ENCODE measurements around the gene XKR3.
"Not testable (repeated sequence)": the region's sequence is repeated elsewhere in the genome, so short reads cannot be mapped to it uniquely, and the experiment has no call there.

The XKR3 gene

DNA sequence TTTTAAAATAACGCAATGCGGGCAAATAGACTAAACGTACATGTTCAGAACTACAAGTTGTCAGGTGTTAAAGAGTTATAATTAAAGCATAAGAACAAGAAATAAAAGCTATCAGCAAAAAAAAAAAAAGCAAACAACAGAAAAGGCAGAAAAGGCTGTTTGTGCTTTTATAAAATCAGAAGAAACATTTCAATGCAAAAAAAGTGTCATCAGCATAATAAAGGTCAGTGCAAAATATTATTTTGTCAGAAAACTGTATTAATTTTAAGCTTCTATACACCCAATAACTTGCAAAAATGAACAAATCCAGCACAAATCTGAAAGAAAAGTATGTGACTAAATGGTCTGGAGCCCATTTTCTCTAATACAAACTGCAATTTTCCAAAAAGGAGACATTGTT is 23.6 kb downstream of the XKR3 start:
- H3K4me3 ChIP-seq (ENCODE audit: low read depth, low read length), result no peak overlapping the region
- DNase-seq (ENCODE audit: low read depth, low spot score), result no peak
- CTCF ChIA-PET, result no interaction called here
- POLR2A ChIA-PET, result no interaction called here
- TF ChIP-seq CTCF (IDR thresholded peaks at IDR 0.05; ENCODE audit: insufficient read depth, low read length, missing control alignments), result no peak

- POLR2A ChIA-PET, result no interaction called here
- TF ChIP-seq CTCF (IDR thresholded peaks at IDR 0.05; ENCODE audit: insufficient read depth, low read length, missing control alignments), result no peak
- DNase-seq (ENCODE audit: low read depth, low spot score), result no peak
- H3K4me3 ChIP-seq (ENCODE audit: low read depth, low read length), result no peak overlapping the region
- CTCF ChIA-PET, result no interaction called here
These were observed 24.1 kb downstream of the XKR3 start for GRCh38 chr22:16801088-16801487.

GRCh38 chr22:16800358-16800757 is 24.9 kb downstream of the XKR3 start:
- TF ChIP-seq CTCF (IDR thresholded peaks at IDR 0.05; ENCODE audit: insufficient read depth, low read length, missing control alignments), result no peak
- CTCF ChIA-PET, result no interaction called here

GRCh38 chr22:16795504-16795903 is 29.7 kb downstream of the XKR3 start:
- H3K4me3 ChIP-seq (ENCODE audit: low read depth, low read length); DNase-seq (ENCODE audit: low read depth, low spot score); POLR2A ChIA-PET; CTCF ChIA-PET: not testable (repeated sequence)

More at GRCh38 chr22:16800358-16800757, 24.9 kb downstream of the XKR3 start:
- POLR2A ChIA-PET, result no interaction called here
- no peak for DNase-seq (ENCODE audit: low read depth, low spot score)
- H3K4me3 ChIP-seq (ENCODE audit: low read depth, low read length), result no peak overlapping the region

GRCh38 chr22:16793831-16794230 is 31.4 kb downstream of the XKR3 start:
- no peak for TF ChIP-seq CTCF (IDR thresholded peaks at IDR 0.05; ENCODE audit: insufficient read depth, low read length, missing control alignments)
- no peak for DNase-seq (ENCODE audit: low read depth, low spot score)
- CTCF ChIA-PET, result no interaction called here
- POLR2A ChIA-PET, result no interaction called here
- H3K4me3 ChIP-seq (ENCODE audit: low read depth, low read length), result no peak overlapping the region

DNA sequence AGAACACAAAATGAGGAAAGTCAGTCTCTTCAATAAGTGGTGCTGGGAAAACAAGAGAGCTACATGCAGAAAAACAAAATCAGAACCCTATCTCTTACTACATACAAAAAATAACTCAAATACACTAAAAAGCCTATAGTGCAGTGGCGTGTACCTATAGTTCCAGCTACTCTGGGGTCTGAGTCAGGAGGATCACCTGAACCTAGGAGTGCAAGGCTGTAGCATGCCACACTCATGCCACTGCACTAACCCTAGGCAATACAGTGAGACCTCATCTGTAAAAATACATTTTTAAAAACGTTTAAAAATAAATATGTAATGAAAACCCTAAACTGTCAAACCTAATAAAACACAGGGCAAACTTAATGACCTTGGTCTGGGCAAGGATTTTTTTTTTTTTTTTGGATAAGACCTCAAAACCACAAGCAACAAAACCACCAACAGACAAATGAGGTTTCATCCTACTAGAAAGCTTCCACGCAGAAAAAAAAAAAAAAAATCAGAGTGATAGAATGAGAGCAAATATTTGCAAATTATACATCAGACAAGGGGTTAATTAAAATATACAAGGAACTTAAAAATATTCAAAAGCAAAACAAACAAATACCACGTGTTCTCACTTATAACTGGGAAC is 35.2 kb downstream of the XKR3 start:
- POLR2A ChIA-PET, result no interaction called here
- no peak for TF ChIP-seq CTCF (IDR thresholded peaks at IDR 0.05; ENCODE audit: insufficient read depth, low read length, missing control alignments)
- CTCF ChIA-PET, result no interaction called here
- DNase-seq (ENCODE audit: low read depth, low spot score), result no peak
- H3K4me3 ChIP-seq (ENCODE audit: low read depth, low read length), result no peak overlapping the region

DNA sequence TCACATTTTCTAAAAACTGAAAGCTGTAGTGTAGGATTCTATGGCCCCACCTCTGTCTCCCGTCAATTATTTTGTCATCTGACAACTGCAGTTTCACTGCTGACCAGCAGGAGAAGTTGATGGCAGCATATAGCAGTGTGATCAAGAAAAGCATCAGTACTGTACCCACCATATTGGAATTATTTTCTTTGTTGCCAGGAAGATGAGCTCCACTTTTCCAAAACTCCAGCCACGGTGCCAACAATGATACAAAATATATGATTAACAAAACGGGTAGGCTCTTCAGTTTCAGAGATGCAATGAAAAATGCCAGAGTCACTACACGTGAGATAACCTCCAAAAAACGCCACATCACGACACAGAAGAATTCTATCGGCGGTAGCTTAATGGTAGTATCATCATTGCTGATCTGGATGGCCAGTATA is 41.3 kb downstream of the XKR3 start:
- ChIA-PET POLR2A (no interaction called here), CTCF (no interaction called here)
- no peak for DNase-seq (ENCODE audit: low read depth, low spot score)
- no peak overlapping the region for H3K4me3 ChIP-seq (ENCODE audit: low read depth, low read length)
- TF ChIP-seq CTCF (IDR thresholded peaks at IDR 0.05; ENCODE audit: insufficient read depth, low read length, missing control alignments), result no peak

Data from AG04449 (cell line).